SK-N-SH (cell line): Measurements from ENCODE around the gene RIPPLY3. TPM values are rescaled to one million over a fixed set of nuclear protein-coding genes. Genes with fewer than 3 reads are reported as not detected.

Experiments
- CTCF ChIA-PET: fragments of 300-600, 350-600 bp; formaldehyde crosslinking; extraction: SDS; loops from one replicate; lab custom pipeline; 2021; lab: Yijun Ruan, JAX
- POLR2A ChIA-PET: fragments of 350-600 bp; sonication (Branson Sonifier 250); formaldehyde crosslinking; extraction: SDS; loops from one replicate; lab custom pipeline; 2020; ENCODE audit warnings: antibody characterized with exemption, inconsistent platforms; lab: Yijun Ruan, JAX
- DNase-seq: peaks from one replicate; pipeline ENCODE4 v3.0.0; 2012
- H2AFZ ChIP-seq: fragments of 200-600 bp; sonication (generic); 2 replicates; pipeline ENCODE4 v1.8.1; 2016; ENCODE audit warnings: antibody characterized with exemption, mild to moderate bottlenecking, low read depth
- H3F3A ChIP-seq: fragments of 200-600 bp; sonication (generic); replicated peaks from 2 replicates; pipeline ENCODE3; 2016; ENCODE audit warnings: antibody characterized with exemption, mild to moderate bottlenecking; ENCODE audit not compliant: insufficient read depth
- H3K27ac ChIP-seq, 2 experiments: fragments of 200-500 bp in 1 of 2; fragments of 200-600 bp in 1 of 2; sonication (Bioruptor generic) in 1 of 2; sonication (generic), shearing (Covaris generic) in 1 of 2; 2 replicates each; pipeline versions ENCODE4 v1.5.1 to v1.6.1; 2014 to 2016; ENCODE audit warnings: low read depth in 2 of 2, inconsistent platforms in 1 of 2, low read length in 1 of 2, mild to moderate bottlenecking in 1 of 2, mixed read lengths in 1 of 2
- H3K27me3 ChIP-seq: fragments of 200-600 bp; sonication (generic), shearing (Covaris generic); 2 replicates; pipeline ENCODE4 v1.6.1; 2016; ENCODE audit warnings: mixed run types; ENCODE audit not compliant: insufficient read depth
- H3K36me3 ChIP-seq, 2 experiments: fragments of 200-500 bp in 1 of 2; fragments of 200-600 bp in 1 of 2; sonication (Bioruptor generic) in 1 of 2; sonication (generic) in 1 of 2; replicated peaks in 1 of 2; 2 replicates each; pipeline versions ENCODE3 to v1.5.1; 2014 to 2016; ENCODE audit warnings: low read length in 1 of 2, mild to moderate bottlenecking in 1 of 2; ENCODE audit not compliant: insufficient read depth in 2 of 2, control insufficient read depth in 1 of 2
- H3K4me1 ChIP-seq, 2 experiments: fragments of 200-500 bp in 1 of 2; fragments of 200-600 bp in 1 of 2; sonication (Bioruptor generic) in 1 of 2; sonication (generic), shearing (Covaris generic) in 1 of 2; 2 replicates each; pipeline versions ENCODE4 v1.5.1 to v1.6.1; 2014 to 2016; ENCODE audit warnings: low read depth in 1 of 2, low read length in 1 of 2, mixed run types in 1 of 2; ENCODE audit not compliant: insufficient read depth in 2 of 2, control insufficient read depth in 1 of 2
- H3K4me2 ChIP-seq: fragments of 200-600 bp; sonication (generic), shearing (Covaris generic); 2 replicates; pipeline ENCODE4 v1.6.1; 2017; ENCODE audit warnings: mixed run types
- H3K4me3 ChIP-seq, 2 experiments: fragments of 200-500 bp in 1 of 2; fragments of 200-600 bp in 1 of 2; sonication (Bioruptor generic) in 1 of 2; sonication (generic), shearing (Covaris generic) in 1 of 2; 2 replicates each; pipeline versions ENCODE4 v1.5.1 to v1.8.1; 2014 to 2016; ENCODE audit warnings: low read depth in 2 of 2, inconsistent platforms in 1 of 2, low read length in 1 of 2, mild to moderate bottlenecking in 1 of 2, mixed read lengths in 1 of 2, moderate library complexity in 1 of 2
- H3K79me2 ChIP-seq: fragments of 200-600 bp; sonication (generic); 2 replicates; pipeline ENCODE4 v1.8.1; 2017; ENCODE audit warnings: mild to moderate bottlenecking; ENCODE audit not compliant: insufficient read depth
- H3K9ac ChIP-seq: fragments of 200-600 bp; sonication (generic); 2 replicates; pipeline ENCODE4 v1.6.1; 2017; ENCODE audit warnings: mixed run types
- H3K9me2 ChIP-seq: fragments of 200-600 bp; sonication (generic); 2 replicates; pipeline ENCODE4 v1.6.1; 2017; ENCODE audit warnings: mixed run types
- H3K9me3 ChIP-seq: fragments of 200-600 bp; sonication (generic); 2 replicates; pipeline ENCODE4 v1.6.1; 2017; ENCODE audit warnings: mixed run types, mild to moderate bottlenecking, moderate library complexity
- H4K20me1 ChIP-seq: fragments of 200-600 bp; sonication (generic); 2 replicates; pipeline ENCODE4 v1.6.1; 2017; ENCODE audit warnings: mild to moderate bottlenecking, mixed run types; ENCODE audit not compliant: insufficient read depth
- ELF1 ChIP-seq: IDR thresholded peaks from 2 replicates; pipeline ENCODE4 v1.4.0; 2012
- EP300 ChIP-seq, 2 experiments: IDR thresholded peaks; 2 replicates each; pipeline versions ENCODE4 v1.4.0 to v1.6.1; 2012; ENCODE audit warnings: borderline replicate concordance in 1 of 2, low read depth in 1 of 2, low read length in 1 of 2
- FOXJ3 ChIP-seq: sonication (generic); formaldehyde crosslinking; IDR thresholded peaks from 2 replicates; pipeline ENCODE4 v1.5.1; 2020; ENCODE audit warnings: mild to moderate bottlenecking, missing genetic modification reagents
- FOXM1 ChIP-seq: IDR thresholded peaks from 2 replicates; pipeline ENCODE4 v1.4.0; 2012; ENCODE audit warnings: low read depth, mild to moderate bottlenecking
- GABPA ChIP-seq: IDR thresholded peaks from 2 replicates; pipeline ENCODE4 v1.4.0; 2012; ENCODE audit warnings: low read depth, mild to moderate bottlenecking
- IRF3 ChIP-seq: fragments of 150-350 bp; IDR thresholded peaks from 2 replicates; pipeline ENCODE4 v1.6.1; 2016; ENCODE audit warnings: mild to moderate bottlenecking, low read depth, low read length
- MEF2A ChIP-seq: IDR thresholded peaks from 2 replicates; pipeline ENCODE4 v1.4.0; 2012; ENCODE audit warnings: low read depth, borderline replicate concordance
- MXI1 ChIP-seq: IDR thresholded peaks from 2 replicates; pipeline ENCODE4 v1.6.1; 2012; ENCODE audit warnings: mild to moderate bottlenecking, low read depth, low read length, improper control_type of control experiment
- NFIC ChIP-seq: IDR thresholded peaks from 2 replicates; pipeline ENCODE4 v1.4.0; 2012; ENCODE audit warnings: borderline replicate concordance
- NRF1 ChIP-seq: IDR thresholded peaks from 2 replicates; pipeline ENCODE4 v1.6.1; 2012; ENCODE audit warnings: low read depth, mild to moderate bottlenecking, low read length
- RAD21 ChIP-seq: IDR thresholded peaks from 2 replicates; pipeline ENCODE4 v1.6.1; 2012; ENCODE audit warnings: mild to moderate bottlenecking, low read length
- REST ChIP-seq: IDR thresholded peaks from 2 replicates; pipeline ENCODE4 v1.6.1; 2012; ENCODE audit warnings: mild to moderate bottlenecking, low read depth, low read length, moderate library complexity
- RFX5 ChIP-seq: IDR thresholded peaks from 2 replicates; pipeline ENCODE4 v1.6.1; 2012; ENCODE audit warnings: mild to moderate bottlenecking, improper control_type of control experiment, low read length
- RXRA ChIP-seq: IDR thresholded peaks from 2 replicates; pipeline ENCODE4 v1.4.0; 2012; ENCODE audit warnings: low read depth, mild to moderate bottlenecking, borderline replicate concordance
- TAF1 ChIP-seq: IDR thresholded peaks from 2 replicates; pipeline ENCODE4 v1.6.1; 2012; ENCODE audit warnings: low read depth, mild to moderate bottlenecking, low read length, moderate library complexity, borderline replicate concordance
- TCF12 ChIP-seq: IDR thresholded peaks from 2 replicates; pipeline ENCODE4 v1.4.0; 2012
- YY1 ChIP-seq: IDR thresholded peaks from 2 replicates; pipeline ENCODE4 v1.4.0; 2012; ENCODE audit warnings: low read depth, mild to moderate bottlenecking
- WGBS: methylation state at CpG from one replicate; pipeline ENCODE4 v1.1.6; 2017; ENCODE audit warnings: low lambda C conversion rate; 5-methylcytosine and 5-hydroxymethylcytosine counted together
- polyA plus RNA-seq, 3 experiments: library from polyadenylated mRNA; depleted of rRNA; stranded (reverse); fragments of >200 nt; gene quantifications; 2 replicates each; pipeline ENCODE4 v1.2.3, GENCODE V29; 2012
- TF ChIP-seq, protein P1 (sequence below): IDR thresholded peaks from 2 replicates; pipeline ENCODE4 v1.4.0; 2012; ENCODE audit warnings: low read depth
- TF ChIP-seq, protein P2 (sequence below): IDR thresholded peaks from 2 replicates; pipeline ENCODE4 v1.4.0; 2012; ENCODE audit warnings: low read depth, borderline replicate concordance
- TF ChIP-seq, protein P3 (sequence below): IDR thresholded peaks from 2 replicates; pipeline ENCODE4 v1.4.0; 2012; ENCODE audit warnings: low read depth, borderline replicate concordance

Gene RIPPLY3
- polyA plus RNA-seq, 1 of the 3 experiments (the other 2 are of a cell fraction) = 0.03 TPM

- Histone ChIP-seq H3K4me3 (peak overlapping the region; percentile 46 to 71; a peak in 3 of 4 replicates), H3K9me2 (no peaks in the 10 kb centered on the region), H2AFZ (peak overlapping the region; percentile 89), H3K4me1 (peaks cover 4 to 14% of the 10 kb centered on the region in 2 experiments; a peak in 2 of 4 replicates), H3K27ac (peak overlapping the region; percentile 68 to 86; a peak in 2 of 4 replicates), H3F3A (no peaks in the 10 kb centered on the region), H3K79me2 (no peaks in the 10 kb centered on the region), H3K9me3 (no peaks in the 10 kb centered on the region), H3K9ac (peak overlapping the region; percentile 78), H3K4me2 (peak overlapping the region; percentile 77; the same call in 1 of the 2 replicates), H3K36me3 (no peaks in the 10 kb centered on the region), H4K20me1 (no peaks in the 10 kb centered on the region), H3K27me3 (no peaks in the 10 kb centered on the region)
- WGBS = 83% methylated on average over 18 of the region's 21 CpGs
- ChIA-PET POLR2A (interaction anchor here (1.7 kb wide), 2 partner anchors 12 to 25 kb away, joined by 10 read pairs; partner anchors contain the start of gene HLCS), CTCF (interaction anchor here (0.6 to 4.4 kb wide), 28 partner anchors 8 to 444 kb away, joined by 3 to 38 read pairs (median 5); partner anchors contain the start of genes HLCS and RIPPLY3)
- no peak for TF ChIP-seq YY1
- TF ChIP-seq RXRA = no peak
- TF ChIP-seq, protein P1, sequence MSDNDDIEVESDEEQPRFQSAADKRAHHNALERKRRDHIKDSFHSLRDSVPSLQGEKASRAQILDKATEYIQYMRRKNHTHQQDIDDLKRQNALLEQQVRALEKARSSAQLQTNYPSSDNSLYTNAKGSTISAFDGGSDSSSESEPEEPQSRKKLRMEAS = no peak
- TF ChIP-seq MXI1 = no peak
- TF ChIP-seq FOXJ3 = no peak
- no peak for TF ChIP-seq REST
- TF ChIP-seq GABPA = no peak
- TF ChIP-seq TCF12 = no peak
- TF ChIP-seq, protein P2, sequence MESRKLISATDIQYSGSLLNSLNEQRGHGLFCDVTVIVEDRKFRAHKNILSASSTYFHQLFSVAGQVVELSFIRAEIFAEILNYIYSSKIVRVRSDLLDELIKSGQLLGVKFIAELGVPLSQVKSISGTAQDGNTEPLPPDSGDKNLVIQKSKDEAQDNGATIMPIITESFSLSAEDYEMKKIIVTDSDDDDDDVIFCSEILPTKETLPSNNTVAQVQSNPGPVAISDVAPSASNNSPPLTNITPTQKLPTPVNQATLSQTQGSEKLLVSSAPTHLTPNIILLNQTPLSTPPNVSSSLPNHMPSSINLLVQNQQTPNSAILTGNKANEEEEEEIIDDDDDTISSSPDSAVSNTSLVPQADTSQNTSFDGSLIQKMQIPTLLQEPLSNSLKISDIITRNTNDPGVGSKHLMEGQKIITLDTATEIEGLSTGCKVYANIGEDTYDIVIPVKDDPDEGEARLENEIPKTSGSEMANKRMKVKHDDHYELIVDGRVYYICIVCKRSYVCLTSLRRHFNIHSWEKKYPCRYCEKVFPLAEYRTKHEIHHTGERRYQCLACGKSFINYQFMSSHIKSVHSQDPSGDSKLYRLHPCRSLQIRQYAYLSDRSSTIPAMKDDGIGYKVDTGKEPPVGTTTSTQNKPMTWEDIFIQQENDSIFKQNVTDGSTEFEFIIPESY = no peak
- no peak for TF ChIP-seq MEF2A
- no peak for TF ChIP-seq RAD21
- TF ChIP-seq, protein P3, sequence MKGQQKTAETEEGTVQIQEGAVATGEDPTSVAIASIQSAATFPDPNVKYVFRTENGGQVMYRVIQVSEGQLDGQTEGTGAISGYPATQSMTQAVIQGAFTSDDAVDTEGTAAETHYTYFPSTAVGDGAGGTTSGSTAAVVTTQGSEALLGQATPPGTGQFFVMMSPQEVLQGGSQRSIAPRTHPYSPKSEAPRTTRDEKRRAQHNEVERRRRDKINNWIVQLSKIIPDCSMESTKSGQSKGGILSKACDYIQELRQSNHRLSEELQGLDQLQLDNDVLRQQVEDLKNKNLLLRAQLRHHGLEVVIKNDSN = no peak
- TF ChIP-seq NRF1 = no peak
- no peak for TF ChIP-seq TAF1
- no peak for TF ChIP-seq NFIC
- TF ChIP-seq RFX5 = no peak
- no peak for TF ChIP-seq EP300 (IDR thresholded peaks at IDR 0.05; ENCODE audit: borderline replicate concordance in 1 of 2, low read depth in 1 of 2, low read length in 1 of 2)
- no peak for TF ChIP-seq FOXM1
- no peak for TF ChIP-seq IRF3
- no peak for TF ChIP-seq ELF1
- no peak for DNase-seq
Measured at GRCh38 chr21:36990508-36991205, 15.8 kb upstream of the RIPPLY3 start.
